ENCODE data around the gene SPOP. TPM values are rescaled to one million over a fixed set of nuclear protein-coding genes. Genes with fewer than 3 reads are reported as not detected.
A peak's percentile ranks its signal among the peaks of the same experiment; 100 is the strongest.

The SPOP gene
- total and polyA plus RNA-seq, 9 of the 15 experiments (the other 6 are each of a cell fraction or from before 2014, with no cell fraction given), result 34.2 to 65.9 (median 39.7) TPM

DNA sequence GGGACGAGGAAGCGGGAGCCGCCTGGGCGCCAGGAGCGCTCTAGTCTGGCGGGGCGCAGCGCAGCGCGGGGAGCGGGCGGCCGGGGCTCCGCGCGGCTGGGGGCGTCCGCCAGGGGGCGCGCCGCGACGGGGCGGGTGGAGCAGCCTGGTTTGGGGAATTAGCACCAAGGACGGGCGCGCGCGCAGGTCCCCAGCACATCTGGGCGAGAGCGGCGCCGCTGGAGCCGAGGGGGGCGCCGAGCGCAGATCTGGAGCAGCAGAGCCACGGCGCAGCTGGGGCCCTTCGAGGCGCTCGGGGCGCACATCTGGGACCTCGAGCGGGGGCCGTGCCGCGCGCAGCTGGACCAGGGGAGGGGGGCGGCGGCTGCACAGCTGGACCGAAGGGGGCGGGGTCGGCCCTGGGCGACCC is 102.2 kb downstream of the SPOP start, which contains the start of gene NXPH3 (continued):
- TF ChIP-seq ILF3 (IDR thresholded peaks at IDR 0.05; ENCODE audit: borderline replicate concordance) (no peak), U2AF1 (optimal IDR thresholded peaks at IDR 0.05; ENCODE audit: low read depth, low read length) (no peak), ZNF76 (CRISPR knock-in tag; IDR thresholded peaks at IDR 0.05; ENCODE audit: borderline replicate concordance) (no peak), PCBP2 (IDR thresholded peaks at IDR 0.05; ENCODE audit: low read depth, low read length, poor library complexity, severe bottlenecking) (no peak), POLR2H (tag; IDR thresholded peaks at IDR 0.05; ENCODE audit: low read depth) (no peak), COPS2 (conservative IDR thresholded peaks at IDR 0.05) (no peak), TRIM28 (IDR thresholded peaks at IDR 0.05) (no peak), DNMT1 (IDR thresholded peaks at IDR 0.05) (no peak), CBFA2T3 (IDR thresholded peaks at IDR 0.05) (peak; percentile 25), CC2D1A (IDR thresholded peaks at IDR 0.05) (no peak), MBD2 (IDR thresholded peaks at IDR 0.05; ENCODE audit: borderline replicate concordance, low read depth) (no peak), SNRNP70 (optimal IDR thresholded peaks at IDR 0.05; ENCODE audit: low read depth, low read length) (no peak)
- TF ChIP-seq, protein P1, sequence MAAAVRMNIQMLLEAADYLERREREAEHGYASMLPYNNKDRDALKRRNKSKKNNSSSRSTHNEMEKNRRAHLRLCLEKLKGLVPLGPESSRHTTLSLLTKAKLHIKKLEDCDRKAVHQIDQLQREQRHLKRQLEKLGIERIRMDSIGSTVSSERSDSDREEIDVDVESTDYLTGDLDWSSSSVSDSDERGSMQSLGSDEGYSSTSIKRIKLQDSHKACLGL (CRISPR knock-in tag; IDR thresholded peaks at IDR 0.05; ENCODE audit: borderline replicate concordance, poor library complexity, severe bottlenecking), result no peak
- TF ChIP-seq, protein P2, sequence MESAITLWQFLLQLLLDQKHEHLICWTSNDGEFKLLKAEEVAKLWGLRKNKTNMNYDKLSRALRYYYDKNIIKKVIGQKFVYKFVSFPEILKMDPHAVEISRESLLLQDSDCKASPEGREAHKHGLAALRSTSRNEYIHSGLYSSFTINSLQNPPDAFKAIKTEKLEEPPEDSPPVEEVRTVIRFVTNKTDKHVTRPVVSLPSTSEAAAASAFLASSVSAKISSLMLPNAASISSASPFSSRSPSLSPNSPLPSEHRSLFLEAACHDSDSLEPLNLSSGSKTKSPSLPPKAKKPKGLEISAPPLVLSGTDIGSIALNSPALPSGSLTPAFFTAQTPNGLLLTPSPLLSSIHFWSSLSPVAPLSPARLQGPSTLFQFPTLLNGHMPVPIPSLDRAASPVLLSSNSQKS (CRISPR knock-in tag; IDR thresholded peaks at IDR 0.05), result no peak
- TF ChIP-seq, protein P3, sequence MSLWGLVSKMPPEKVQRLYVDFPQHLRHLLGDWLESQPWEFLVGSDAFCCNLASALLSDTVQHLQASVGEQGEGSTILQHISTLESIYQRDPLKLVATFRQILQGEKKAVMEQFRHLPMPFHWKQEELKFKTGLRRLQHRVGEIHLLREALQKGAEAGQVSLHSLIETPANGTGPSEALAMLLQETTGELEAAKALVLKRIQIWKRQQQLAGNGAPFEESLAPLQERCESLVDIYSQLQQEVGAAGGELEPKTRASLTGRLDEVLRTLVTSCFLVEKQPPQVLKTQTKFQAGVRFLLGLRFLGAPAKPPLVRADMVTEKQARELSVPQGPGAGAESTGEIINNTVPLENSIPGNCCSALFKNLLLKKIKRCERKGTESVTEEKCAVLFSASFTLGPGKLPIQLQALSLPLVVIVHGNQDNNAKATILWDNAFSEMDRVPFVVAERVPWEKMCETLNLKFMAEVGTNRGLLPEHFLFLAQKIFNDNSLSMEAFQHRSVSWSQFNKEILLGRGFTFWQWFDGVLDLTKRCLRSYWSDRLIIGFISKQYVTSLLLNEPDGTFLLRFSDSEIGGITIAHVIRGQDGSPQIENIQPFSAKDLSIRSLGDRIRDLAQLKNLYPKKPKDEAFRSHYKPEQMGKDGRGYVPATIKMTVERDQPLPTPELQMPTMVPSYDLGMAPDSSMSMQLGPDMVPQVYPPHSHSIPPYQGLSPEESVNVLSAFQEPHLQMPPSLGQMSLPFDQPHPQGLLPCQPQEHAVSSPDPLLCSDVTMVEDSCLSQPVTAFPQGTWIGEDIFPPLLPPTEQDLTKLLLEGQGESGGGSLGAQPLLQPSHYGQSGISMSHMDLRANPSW (CRISPR knock-in tag; IDR thresholded peaks at IDR 0.05), result no peak
- TF ChIP-seq, protein P4, sequence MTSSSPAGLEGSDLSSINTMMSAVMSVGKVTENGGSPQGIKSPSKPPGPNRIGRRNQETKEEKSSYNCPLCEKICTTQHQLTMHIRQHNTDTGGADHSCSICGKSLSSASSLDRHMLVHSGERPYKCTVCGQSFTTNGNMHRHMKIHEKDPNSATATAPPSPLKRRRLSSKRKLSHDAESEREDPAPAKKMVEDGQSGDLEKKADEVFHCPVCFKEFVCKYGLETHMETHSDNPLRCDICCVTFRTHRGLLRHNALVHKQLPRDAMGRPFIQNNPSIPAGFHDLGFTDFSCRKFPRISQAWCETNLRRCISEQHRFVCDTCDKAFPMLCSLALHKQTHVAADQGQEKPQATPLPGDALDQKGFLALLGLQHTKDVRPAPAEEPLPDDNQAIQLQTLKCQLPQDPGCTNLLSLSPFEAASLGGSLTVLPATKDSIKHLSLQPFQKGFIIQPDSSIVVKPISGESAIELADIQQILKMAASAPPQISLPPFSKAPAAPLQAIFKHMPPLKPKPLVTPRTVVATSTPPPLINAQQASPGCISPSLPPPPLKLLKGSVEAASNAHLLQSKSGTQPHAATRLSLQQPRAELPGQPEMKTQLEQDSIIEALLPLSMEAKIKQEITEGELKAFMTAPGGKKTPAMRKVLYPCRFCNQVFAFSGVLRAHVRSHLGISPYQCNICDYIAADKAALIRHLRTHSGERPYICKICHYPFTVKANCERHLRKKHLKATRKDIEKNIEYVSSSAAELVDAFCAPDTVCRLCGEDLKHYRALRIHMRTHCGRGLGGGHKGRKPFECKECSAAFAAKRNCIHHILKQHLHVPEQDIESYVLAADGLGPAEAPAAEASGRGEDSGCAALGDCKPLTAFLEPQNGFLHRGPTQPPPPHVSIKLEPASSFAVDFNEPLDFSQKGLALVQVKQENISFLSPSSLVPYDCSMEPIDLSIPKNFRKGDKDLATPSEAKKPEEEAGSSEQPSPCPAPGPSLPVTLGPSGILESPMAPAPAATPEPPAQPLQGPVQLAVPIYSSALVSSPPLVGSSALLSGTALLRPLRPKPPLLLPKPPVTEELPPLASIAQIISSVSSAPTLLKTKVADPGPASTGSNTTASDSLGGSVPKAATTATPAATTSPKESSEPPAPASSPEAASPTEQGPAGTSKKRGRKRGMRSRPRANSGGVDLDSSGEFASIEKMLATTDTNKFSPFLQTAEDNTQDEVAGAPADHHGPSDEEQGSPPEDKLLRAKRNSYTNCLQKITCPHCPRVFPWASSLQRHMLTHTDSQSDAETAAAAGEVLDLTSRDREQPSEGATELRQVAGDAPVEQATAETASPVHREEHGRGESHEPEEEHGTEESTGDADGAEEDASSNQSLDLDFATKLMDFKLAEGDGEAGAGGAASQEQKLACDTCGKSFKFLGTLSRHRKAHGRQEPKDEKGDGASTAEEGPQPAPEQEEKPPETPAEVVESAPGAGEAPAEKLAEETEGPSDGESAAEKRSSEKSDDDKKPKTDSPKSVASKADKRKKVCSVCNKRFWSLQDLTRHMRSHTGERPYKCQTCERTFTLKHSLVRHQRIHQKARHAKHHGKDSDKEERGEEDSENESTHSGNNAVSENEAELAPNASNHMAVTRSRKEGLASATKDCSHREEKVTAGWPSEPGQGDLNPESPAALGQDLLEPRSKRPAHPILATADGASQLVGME (CRISPR knock-in tag; IDR thresholded peaks at IDR 0.05), result no peak
- TF ChIP-seq, protein P5, sequence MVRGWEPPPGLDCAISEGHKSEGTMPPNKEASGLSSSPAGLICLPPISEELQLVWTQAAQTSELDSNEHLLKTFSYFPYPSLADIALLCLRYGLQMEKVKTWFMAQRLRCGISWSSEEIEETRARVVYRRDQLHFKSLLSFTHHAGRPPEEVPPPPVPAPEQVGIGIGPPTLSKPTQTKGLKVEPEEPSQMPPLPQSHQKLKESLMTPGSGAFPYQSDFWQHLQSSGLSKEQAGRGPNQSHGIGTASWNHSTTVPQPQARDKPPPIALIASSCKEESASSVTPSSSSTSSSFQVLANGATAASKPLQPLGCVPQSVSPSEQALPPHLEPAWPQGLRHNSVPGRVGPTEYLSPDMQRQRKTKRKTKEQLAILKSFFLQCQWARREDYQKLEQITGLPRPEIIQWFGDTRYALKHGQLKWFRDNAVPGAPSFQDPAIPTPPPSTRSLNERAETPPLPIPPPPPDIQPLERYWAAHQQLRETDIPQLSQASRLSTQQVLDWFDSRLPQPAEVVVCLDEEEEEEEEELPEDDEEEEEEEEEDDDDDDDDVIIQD (CRISPR knock-in tag; IDR thresholded peaks at IDR 0.05), result no peak
